ENCODE data around the gene SCAMP2.

The SCAMP2 gene

GRCh38 chr15:74795966-74796625, 77.1 kb downstream of the SCAMP2 start:
- no peak for DNase-seq (ENCODE audit: low read depth in 2 of 2)

DNA sequence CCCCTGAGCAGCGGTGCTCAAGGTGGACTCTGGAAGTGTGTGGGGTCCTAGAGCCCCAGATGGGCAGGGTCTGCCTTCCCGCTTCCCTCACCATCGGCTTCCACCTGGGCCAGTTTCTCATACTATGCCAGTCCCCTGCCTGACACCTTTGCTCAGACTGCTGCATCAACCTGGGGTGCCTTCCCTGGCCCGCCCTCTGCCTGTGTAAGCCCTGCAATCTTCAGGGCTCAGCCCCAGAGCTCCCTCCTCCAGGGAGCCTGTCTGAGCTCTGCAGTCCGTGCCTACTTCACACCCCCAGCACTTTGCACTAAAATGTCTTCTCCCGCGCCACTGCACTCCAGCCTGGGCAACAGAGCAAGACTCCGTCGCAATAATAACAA, 78.2 kb downstream of the SCAMP2 start:
- DNase-seq (ENCODE audit: low read depth in 2 of 2): no peak

DNA sequence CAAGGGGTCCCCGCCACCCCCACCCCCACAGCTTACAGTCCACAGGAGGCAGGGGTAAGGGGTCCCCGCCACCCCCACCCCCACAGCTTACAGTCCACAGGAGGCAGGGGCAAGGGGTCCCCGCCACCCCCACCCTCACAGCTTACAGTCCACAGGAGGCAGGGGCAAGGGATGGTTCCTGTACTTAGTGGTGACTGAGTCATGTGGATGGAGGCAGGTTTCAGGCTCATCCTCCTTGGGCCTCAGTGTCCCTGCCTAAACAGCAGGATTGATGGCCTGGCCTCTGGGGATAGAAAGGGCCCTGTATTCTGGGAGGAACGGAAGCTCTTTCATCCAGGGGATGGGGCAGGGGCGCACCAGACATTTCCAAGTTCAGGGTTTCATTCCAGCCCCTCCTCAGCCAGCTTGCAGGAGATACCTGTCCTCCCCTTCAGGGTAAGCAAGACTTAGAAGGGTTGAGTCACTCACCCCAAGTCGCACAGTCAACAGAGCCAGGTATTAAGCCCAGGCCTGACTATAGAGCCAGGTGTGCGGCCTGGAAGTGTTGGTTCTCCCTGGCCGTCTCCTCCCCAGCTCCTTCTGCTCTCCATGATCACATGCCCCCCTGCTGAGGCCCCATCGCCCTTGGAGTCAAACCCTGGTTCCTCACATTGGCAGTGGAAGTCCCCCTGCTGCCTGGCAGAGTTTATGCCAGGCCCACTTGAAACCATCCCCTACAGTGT, 78.8 kb downstream of the SCAMP2 start:
- no peak for DNase-seq (ENCODE audit: low read depth in 2 of 2)

Data from stimulated activated CD8-positive, alpha-beta memory T cell treated with anti-CD3 and anti-CD28 coated beads, Interleukin-7, amount 100 ng/mL, for 4 hours (primary cell).